Activated CD4-positive, alpha-beta T cell treated with anti-CD3 and anti-CD28 coated beads, Interleukin-2, amount 10 ng/mL, durations not matched to agents 7 days and 5 days (primary cell): ENCODE results near the gene MAGEH1. TPM values are rescaled to one million over a fixed set of nuclear protein-coding genes. Genes with fewer than 3 reads are reported as not detected.

ENCODE experiments used
- microRNA-seq: library from miRNA; unstranded; fragments of <30 nt; microRNA quantifications from one replicate; pipeline ENCODE4 v1.2.0, GENCODE V29; 2021; ENCODE audit warnings: borderline microRNAs expressed, borderline replicate concordance
- total RNA-seq, 2 experiments: library from RNA; stranded (reverse); gene quantifications; one replicate each; pipeline ENCODE4 v1.2.3, GENCODE V29; 2021

Gene MAGEH1
- total RNA-seq, 2 experiments from 2014 or later: 17.3 to 18.7 TPM

Small RNA genes within 50 kb of the gene (microRNA-seq; reads per million reads assigned to microRNA genes)
- not detected for gene MIR4536-1
- gene MIR4536-2: not detected

Other genes starting within 250 kb of the MAGEH1 start
- gene PAGE5, start 231.8 kb upstream of the MAGEH1 start, total RNA-seq: not detected
- not detected for gene PAGE3, start 187.2 kb upstream of the MAGEH1 start, total RNA-seq
- 1 to 10 TPM; 1.8 TPM for gene USP51, start 37.7 kb downstream of the MAGEH1 start, total RNA-seq
- not detected for gene FOXR2, start 171.3 kb downstream of the MAGEH1 start, total RNA-seq